Measurements from ENCODE around the gene CHAT.

GRCh38 chr10:49598986-49599385, 14.9 kb upstream of the CHAT start:
- TF ChIP-seq, protein P1, sequence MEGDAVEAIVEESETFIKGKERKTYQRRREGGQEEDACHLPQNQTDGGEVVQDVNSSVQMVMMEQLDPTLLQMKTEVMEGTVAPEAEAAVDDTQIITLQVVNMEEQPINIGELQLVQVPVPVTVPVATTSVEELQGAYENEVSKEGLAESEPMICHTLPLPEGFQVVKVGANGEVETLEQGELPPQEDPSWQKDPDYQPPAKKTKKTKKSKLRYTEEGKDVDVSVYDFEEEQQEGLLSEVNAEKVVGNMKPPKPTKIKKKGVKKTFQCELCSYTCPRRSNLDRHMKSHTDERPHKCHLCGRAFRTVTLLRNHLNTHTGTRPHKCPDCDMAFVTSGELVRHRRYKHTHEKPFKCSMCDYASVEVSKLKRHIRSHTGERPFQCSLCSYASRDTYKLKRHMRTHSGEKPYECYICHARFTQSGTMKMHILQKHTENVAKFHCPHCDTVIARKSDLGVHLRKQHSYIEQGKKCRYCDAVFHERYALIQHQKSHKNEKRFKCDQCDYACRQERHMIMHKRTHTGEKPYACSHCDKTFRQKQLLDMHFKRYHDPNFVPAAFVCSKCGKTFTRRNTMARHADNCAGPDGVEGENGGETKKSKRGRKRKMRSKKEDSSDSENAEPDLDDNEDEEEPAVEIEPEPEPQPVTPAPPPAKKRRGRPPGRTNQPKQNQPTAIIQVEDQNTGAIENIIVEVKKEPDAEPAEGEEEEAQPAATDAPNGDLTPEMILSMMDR (IDR thresholded peaks at IDR 0.05; ENCODE audit: low read depth, low read length), result no peak
- TF ChIP-seq EZH2phosphoT487 (IDR thresholded peaks at IDR 0.05; ENCODE audit: low read depth), result no peak
